Astrocyte of the cerebellum (primary cell): ENCODE results near the gene GPR37.

ENCODE experiments used
- DNase-seq: peaks from one replicate; pipeline ENCODE4 v3.0.0-alpha.2; 2011; ENCODE audit warnings: low read depth
- H3K4me3 ChIP-seq: 2 replicates; pipeline ENCODE4 v1.5.1; 2011; ENCODE audit warnings: mild to moderate bottlenecking, low read depth, low read length, moderate library complexity
- CTCF ChIP-seq: IDR thresholded peaks from 2 replicates; pipeline ENCODE4 v1.5.1; 2012; ENCODE audit warnings: low read length, low read depth, moderate library complexity, mild to moderate bottlenecking; ENCODE audit errors: missing control alignments
- in situ Hi-C: cut with HindIII; loops from 2 replicates; pipeline ENCODE4 v1.10.0; 2017; ENCODE audit warnings: low sequenced_read_pairs

GPR37 gene

GRCh38 chr7:124776153-124776552, 10.6 kb upstream of the GPR37 start:
- no peak overlapping the region for H3K4me3 ChIP-seq
- in situ Hi-C loops, result loop anchor here (10.0 kb wide), 1 partner anchor 621 kb away; no protein-coding TSS in a partner anchor
- DNase-seq, result no peak
- no peak for TF ChIP-seq CTCF

DNA sequence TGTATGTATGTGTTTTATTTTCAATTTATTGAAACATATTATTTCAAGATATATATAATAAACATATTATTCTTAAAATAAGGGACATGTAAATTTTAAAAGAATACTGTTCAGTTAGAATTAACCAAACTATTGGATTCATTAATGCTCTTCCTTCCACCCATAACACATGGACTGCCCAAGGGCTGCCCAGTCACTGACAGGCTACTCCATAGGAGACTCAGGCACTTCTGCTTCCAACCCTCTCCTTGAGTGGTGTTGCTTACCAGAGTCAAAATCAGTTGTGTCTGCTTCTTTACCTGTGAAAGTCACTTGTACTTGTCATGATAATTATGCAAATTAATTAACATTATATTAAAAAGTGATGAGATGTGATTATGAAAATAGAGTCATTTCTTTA, 9.8 kb upstream of the GPR37 start:
- no peak for TF ChIP-seq CTCF
- H3K4me3 ChIP-seq, result no peak overlapping the region
- DNase-seq, result no peak
- in situ Hi-C loops, result loop anchor here (10.0 kb wide), 1 partner anchor 621 kb away; no protein-coding TSS in a partner anchor

GRCh38 chr7:124773938-124774337, 8.3 kb upstream of the GPR37 start:
- in situ Hi-C loops, result loop anchor here (10.0 kb wide), 1 partner anchor 619 kb away; no protein-coding TSS in a partner anchor
- no peak overlapping the region for H3K4me3 ChIP-seq
- TF ChIP-seq CTCF, result no peak
- DNase-seq, result no peak

DNA sequence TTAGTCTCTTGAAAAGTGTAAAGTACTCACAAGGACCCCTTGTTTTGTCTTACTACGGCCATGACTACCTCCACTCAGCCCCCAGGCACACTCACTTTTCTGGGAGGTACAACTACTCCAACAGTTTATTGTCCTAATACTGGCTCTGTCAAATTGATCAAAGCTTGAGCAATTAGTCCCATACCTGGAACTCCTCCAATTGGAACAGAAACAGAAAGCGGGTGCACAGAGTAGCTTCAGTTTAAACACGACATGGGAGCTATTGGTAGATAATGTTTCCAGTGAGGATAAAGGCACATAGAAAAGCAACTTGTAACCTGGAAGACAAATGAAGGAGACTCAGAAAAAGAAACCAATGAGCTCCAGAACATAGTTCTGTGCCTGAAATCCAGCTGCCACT, 7.7 kb upstream of the GPR37 start:
- no peak for TF ChIP-seq CTCF
- in situ Hi-C loops, result loop anchor here (10.0 kb wide), 1 partner anchor 619 kb away; no protein-coding TSS in a partner anchor
- no peak for DNase-seq
- H3K4me3 ChIP-seq, result no peak overlapping the region

- in situ Hi-C loops, result no loop called here
- no peak overlapping the region for H3K4me3 ChIP-seq
- no peak for TF ChIP-seq CTCF
- no peak for DNase-seq
Observed at GRCh38 chr7:124769136-124769535, 3.5 kb upstream of the GPR37 start.

DNA sequence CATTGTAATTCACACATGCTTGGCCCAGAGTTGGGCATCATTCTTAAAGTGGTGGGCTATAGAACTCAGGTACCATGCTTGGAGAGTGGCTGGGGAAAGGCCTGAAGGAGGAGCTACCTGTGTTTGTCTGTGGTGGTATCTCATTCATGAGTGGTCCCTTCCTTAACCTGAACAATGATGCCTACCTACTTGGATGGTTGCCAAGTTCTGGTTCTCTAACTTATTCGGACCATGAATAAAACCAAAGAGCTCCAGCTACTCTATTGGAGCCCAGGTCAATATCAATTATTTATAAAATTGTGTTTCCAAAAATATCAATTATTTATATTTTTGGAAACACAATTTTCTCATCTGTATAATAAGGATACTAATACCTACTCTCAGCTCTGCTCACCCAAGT, 2.9 kb upstream of the GPR37 start:
- DNase-seq, result no peak
- TF ChIP-seq CTCF, result no peak
- in situ Hi-C loops, result no loop called here
- H3K4me3 ChIP-seq, result no peak overlapping the region
